Stimulated activated CD4-positive, alpha-beta T cell treated with anti-CD3 and anti-CD28 coated beads, Interleukin-15, amount 100 ng/mL, for 48 hours (primary cell): ENCODE results near the gene SP110.

Experiments
- DNase-seq, 2 donors: peaks; one replicate each; pipeline ENCODE4 v3.0.0-alpha.2; 2020; ENCODE audit warnings: low read depth in 2 of 2

Gene SP110

GRCh38 chr2:230170532-230170931 lies 49.3 kb downstream of the SP110 start:
- DNase-seq = no peak

DNA sequence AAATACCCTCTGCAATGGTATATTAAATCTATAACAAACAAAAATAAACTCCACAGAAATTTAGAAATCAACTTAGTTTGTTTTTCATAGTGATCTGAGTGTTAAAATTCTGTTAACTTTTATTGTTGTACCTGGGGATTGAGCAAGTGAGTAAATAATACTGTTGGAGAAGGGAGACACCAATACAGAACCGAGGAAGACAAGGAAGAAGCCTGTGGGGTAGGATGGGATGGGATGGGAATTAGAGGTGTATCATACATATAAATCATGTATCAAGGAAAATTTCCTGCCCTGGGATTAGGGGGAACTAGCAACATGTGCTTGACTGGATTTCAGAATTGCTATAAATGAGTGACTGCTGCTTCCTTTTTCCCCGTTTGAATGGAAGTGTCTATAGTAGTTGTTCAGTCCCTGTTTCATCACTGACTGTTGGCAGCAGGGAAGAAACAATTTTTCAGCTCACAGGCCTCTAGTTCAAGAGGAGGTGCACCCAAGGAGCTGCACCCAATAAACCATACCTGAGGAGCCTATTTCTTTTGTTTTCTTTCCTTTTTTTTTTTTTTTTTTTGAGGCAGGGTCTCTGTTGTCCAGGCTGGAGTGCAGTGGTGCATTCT lies 53.1 kb downstream of the SP110 start:
- no peak for DNase-seq

DNA sequence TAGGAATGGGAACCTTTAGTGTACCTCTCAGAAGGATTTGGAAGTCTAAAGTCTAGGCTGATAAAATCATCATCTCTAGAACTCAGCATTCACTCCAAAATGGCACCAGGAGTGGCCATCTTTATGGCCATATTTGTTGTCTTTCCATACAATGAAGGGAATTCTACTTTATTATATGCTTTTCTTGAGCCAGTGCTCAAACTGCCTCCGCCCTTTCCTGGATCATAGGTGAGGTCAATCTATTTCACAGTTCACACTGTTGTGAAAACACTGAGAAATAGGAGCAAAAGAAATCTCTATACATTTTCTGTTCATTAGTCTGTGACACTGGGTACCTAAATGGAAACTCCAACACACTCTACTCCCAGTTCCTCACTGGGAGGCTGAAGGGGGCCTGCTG lies 55.6 kb downstream of the SP110 start:
- no peak for DNase-seq

- no peak for DNase-seq
Measured at GRCh38 chr2:230162981-230163380, 56.8 kb downstream of the SP110 start.

DNA sequence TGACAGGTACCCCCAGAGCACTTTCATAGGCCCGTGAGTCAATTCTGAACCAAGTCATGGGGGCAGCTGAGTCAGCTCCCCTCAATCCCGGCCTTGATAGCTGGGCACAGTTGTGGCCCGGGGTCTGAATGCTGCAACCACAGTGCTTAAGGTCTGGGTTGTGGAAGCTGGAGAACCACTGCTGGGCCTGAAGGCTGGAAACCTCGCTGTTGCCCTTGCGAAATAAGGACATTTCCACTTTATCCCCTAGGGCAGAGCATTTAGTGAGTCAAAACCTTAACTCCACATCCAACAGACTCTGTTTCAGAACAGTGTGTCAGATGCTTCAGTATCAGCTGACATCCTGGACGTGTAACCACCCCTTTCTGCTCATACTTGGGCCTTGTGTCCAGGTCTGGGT lies 58.6 kb downstream of the SP110 start:
- no peak for DNase-seq

- peak; percentile 26 to 44 for DNase-seq
Measured at GRCh38 chr2:230160112-230160660, 59.6 kb downstream of the SP110 start.

DNA sequence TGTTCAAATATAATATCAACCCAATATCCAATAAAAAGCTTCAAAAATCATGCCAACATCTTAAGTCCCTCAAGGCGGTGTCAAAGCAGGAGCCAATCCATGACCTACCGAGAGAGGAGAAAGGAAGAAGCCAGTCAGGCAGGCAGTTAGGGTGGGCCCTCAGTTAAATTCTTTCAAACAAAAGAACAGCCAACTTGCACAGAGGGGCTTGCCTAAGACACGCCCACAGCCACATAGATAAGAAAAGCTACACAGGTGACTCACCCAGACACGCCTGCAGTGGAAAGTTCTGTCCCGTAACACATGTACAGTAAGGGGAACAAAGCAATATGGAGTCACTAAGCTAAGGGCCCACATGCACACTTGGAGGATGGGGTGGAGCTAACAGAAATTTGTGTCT lies 61.3 kb downstream of the SP110 start:
- DNase-seq = no peak

- DNase-seq = no peak
Measured at GRCh38 chr2:230156782-230157699, 62.7 kb downstream of the SP110 start.

- DNase-seq = peak in 1 of 2 donors; percentile 17
Measured at GRCh38 chr2:230155359-230155758, 64.4 kb downstream of the SP110 start.

DNA sequence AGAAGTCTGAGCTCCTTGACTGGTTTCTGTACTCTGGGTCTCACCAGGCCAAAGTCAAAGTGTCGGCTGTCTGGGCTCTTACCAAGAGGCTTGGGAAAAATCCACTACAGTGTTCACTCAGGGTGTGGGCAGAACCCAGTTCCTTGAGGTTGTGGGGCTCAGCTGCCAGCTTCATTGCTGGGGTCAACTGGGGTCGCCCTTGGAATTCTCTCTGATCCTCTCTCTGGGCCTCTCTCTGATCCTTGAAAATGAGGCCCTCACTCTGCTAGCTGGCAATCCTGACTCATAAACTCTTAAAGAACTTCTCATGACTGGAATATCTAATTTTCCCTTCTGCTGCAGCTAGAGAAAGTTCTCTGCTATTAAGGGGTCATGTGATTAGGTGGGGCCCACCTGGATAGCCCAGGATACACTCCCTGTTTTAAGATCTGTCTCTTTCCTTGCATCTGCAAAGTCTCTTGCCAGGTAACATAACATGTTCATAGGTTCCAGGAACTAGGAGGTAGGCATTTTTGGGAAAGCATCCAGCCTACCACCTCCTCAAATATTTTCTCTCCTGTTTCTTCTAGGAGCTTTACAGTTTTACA lies 66.3 kb downstream of the SP110 start:
- no peak for DNase-seq

DNA sequence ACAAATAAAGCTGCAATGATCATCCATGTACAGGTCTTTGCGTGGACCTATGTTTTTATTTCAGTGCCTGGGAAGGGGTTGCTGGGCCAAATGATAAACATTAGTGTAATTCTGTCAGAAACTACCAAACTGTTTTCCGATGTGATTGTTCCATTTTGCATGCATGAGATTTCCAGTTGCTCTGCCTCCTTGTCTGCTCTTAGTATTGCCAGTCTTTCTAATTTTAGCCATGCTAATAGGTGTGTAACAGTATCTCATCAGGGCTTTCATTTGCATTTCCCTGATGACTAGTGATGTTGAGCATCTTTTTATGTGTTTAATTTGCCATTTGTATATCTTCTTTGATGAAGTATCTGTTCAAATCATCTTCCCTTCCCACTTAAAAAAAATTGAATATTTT lies 67.5 kb downstream of the SP110 start:
- DNase-seq = no peak

GRCh38 chr2:230144355-230144754 lies 75.4 kb downstream of the SP110 start:
- no peak for DNase-seq

DNA sequence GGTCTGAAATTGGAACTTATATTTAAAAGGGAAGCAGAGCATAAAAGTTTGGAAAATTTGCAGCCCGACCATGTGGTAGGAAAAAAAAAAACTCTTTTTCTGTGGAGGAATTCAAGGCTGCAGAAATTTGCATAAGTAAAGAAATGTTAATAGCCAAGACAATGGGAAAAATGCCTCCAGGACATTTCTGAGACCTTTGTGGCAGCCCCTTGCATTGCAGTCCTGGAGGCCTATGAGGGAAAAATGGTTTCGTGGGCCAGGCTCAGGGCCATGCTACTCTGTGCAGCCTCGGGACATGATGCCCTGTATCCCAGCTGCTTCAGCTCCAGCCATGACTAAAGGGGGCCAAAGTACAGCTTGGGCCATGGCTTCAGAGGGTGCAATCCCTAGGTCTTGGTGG lies 79.1 kb downstream of the SP110 start:
- DNase-seq = no peak

GRCh38 chr2:230137902-230138539 lies 81.8 kb downstream of the SP110 start:
- DNase-seq = no peak

- no peak for DNase-seq
Measured at GRCh38 chr2:230135130-230135525, 84.7 kb downstream of the SP110 start.

DNA sequence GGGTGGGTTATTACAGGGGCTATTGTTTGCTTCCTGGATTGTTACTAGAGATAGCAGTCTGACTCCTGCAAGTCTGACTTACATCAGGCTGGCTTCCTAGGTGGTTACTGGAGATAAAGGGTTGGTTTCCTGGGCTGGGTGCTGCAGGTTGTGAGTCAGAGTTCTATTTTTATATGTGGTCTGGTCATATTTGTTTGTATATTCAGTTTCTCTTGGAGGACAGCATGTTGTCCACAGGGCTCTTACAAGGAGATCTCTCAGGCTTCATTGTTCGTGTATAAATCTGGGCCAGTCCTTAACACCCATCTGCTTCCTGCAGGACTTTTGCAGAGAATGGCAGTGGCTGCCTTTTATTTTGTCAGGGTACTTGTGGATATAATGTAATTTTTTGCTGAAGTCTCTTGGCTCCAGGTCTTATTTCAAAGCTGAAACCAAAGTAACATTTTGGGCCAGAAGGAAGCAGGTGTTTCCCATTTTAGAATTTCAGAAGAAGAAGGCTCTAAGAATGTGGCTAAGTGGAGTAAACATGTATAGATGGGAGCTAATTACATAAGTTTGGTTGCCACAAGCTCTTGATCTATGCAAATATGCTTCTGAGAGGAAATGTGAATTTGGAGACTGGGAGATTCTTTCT lies 85.2 kb downstream of the SP110 start:
- DNase-seq = no peak

DNA sequence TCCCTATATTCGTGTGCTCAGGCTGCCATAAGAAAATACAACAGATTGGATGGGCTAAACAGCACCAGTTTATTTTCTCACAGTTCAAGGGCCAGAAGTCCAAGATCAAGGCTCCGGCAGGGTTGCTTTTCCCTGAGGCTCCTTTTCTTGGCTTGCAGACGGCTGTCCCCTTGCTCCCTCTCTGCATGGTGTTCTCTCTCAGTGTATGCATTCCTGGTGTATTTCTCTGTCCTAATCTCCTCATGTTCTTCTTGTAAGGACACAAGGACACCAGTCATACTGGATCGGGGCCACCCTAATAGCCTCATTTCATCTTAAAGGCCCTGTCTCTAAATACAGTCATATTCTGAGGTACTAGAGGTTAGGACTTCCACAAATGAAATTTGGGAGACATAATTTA lies 88.4 kb downstream of the SP110 start:
- DNase-seq = no peak

- DNase-seq = no peak
Measured at GRCh38 chr2:230130668-230131364, 89.0 kb downstream of the SP110 start.

DNA sequence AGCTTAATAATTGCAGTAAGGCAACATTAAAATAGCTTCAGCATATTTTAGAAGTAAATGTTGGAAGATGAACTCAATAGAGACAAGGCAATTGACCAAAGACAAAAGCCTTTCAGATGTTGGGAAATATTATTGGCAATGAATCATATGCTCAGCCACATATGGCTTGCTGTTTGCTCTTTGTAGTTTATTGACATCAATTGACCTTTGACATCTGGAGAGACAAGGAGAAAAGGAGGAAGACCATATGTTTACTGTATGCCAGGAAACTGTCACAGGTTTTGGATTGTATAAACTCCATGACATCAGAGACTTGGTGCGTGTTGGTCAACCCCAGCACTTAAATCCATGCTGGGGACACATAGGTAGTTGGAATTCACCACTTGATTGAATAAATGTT lies 90.4 kb downstream of the SP110 start:
- DNase-seq = no peak

DNA sequence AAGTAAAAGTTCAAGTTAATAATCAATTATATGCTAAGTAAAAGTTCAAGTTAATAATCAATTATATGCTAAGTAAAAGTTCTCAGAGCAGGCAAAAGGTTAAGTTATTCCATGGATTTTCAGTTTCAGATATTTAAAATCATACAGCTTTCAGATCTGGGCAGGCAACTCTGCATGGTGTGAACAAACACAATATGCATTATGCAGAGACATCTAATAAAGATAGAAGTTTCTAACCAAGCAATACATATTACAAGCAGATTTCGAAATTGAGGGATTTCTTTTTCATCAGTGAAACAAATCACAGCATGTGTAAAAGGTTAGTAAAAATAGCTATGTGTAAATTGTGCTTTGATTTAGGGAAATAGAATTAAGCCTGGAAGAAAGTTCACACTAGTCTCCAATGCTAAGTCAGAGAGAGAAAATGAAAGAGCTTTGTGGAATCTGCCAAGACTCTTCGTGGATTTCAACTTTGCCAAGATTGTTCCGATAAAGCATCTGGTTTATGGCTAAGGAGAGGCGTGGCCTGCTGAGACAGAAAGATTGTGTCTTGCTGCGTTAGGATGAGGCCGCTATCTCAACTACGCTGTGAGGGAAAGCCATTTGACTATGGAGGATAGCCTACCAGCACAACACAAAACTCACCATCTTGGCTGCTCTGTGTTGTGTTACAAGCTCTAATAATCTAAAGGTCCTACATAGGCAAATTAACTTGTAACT lies 91.0 kb downstream of the SP110 start:
- no peak for DNase-seq
